ENCODE results near the gene DNLZ. TPM values are rescaled to one million over a fixed set of nuclear protein-coding genes. Genes with fewer than 3 reads are reported as not detected.

DNLZ gene
- total RNA-seq (2021) = 9.1 and 19.1 TPM in 2 replicates
- percentile 50 among the genes with signal in this experiment for Bru-seq, nascent RNA
- BruChase-seq, experiment 1, labeled RNA remaining after a 2-hour chase = percentile 41 among the genes with signal in this experiment
- percentile 51 among the genes with signal in this experiment for BruChase-seq, experiment 2, labeled RNA remaining after a 6-hour chase
- long read RNA-seq, transcript DNLZ-201 (3 exons, 724 nt) = major isoform, 31 of 37 reads
- long read RNA-seq, partial matches to known transcripts = 3 of 37 reads
- long read RNA-seq, other reads (novel, unspliced or antisense) = 3 of 37 reads

GRCh38 chr9:136363106-136363948 is at the start of gene DNLZ:
Gene DNLZ, minus strand, starts transcription at chr9:136363744. Its CDS starts 30 bp downstream, at chr9:136363714.
- no peaks in the 10 kb centered on the region for H3F3A ChIP-seq (ENCODE audit: insufficient read depth, low read depth)
- ChIA-PET POLR2A (ENCODE audit: unreplicated experiment) (interaction anchor here (0.6 to 1.1 kb wide), 14 partner anchors 8 to 832 kb away, joined by 3 to 12 read pairs (median 4); no protein-coding TSS in a partner anchor), CTCF (interaction anchor here (0.6 to 1.4 kb wide), 9 partner anchors 9 to 400 kb away, joined by 3 to 19 read pairs (median 5); no protein-coding TSS in a partner anchor)
- H3K27me3 ChIP-seq (ENCODE audit: insufficient read depth, low read depth) = no peaks in the 10 kb centered on the region
- DNase-seq = peak; percentile 68 to 98
- peaks cover 12% of the 10 kb centered on the region for H3K4me1 ChIP-seq (replicated peaks; ENCODE audit: insufficient read depth)
- intact Hi-C loops (cut with micrococcal nuclease; ENCODE audit: unreplicated experiment) = loop anchor here (1.0 kb wide), 1 partner anchor 17 kb away; no protein-coding TSS in a partner anchor
- peaks cover 5% of the 10 kb centered on the region; the same call in 1 of the 2 replicates for H3K79me2 ChIP-seq (ENCODE audit: low read depth)
- TF ChIP-seq CTCF (conservative IDR thresholded peaks at IDR 0.05) = peak; percentile 90
- TF ChIP-seq EZH2 (IDR thresholded peaks at IDR 0.05; ENCODE audit: low read depth) = no peak
- no peaks in the 10 kb centered on the region for H3K9me2 ChIP-seq (ENCODE audit: insufficient read depth)
- H3K27ac ChIP-seq = peak within 1 kb of the TSS; percentile 65
- no peaks in the 10 kb centered on the region for H3K36me3 ChIP-seq (ENCODE audit: low read depth)
- H3K4me3 ChIP-seq = peak within 1 kb of the TSS; percentile 77
- no peaks in the 10 kb centered on the region for H4K20me1 ChIP-seq (ENCODE audit: insufficient read depth)
- peak within 1 kb of the TSS; percentile 69; the same call in 1 of the 2 replicates for H2AFZ ChIP-seq
- H3K4me2 ChIP-seq = peak within 1 kb of the TSS; percentile 83
- H3K9me3 ChIP-seq (ENCODE audit: insufficient read depth, low read depth) = no peaks in the 10 kb centered on the region
- no TSS peak for BruUV-seq (replicated peaks)

- Histone ChIP-seq H2AFZ (no peak overlapping the region), H3K27ac (no peak overlapping the region), H3K79me2 (ENCODE audit: low read depth) (peaks cover 53% of the 10 kb centered on the region), H3K36me3 (ENCODE audit: low read depth) (peaks cover 9% of the 10 kb centered on the region; the same call in 1 of the 2 replicates), H3K27me3 (ENCODE audit: insufficient read depth, low read depth) (no peaks in the 10 kb centered on the region), H3K4me3 (no peak overlapping the region), H3K4me2 (no peak overlapping the region), H3K9me3 (ENCODE audit: insufficient read depth, low read depth) (no peaks in the 10 kb centered on the region), H4K20me1 (ENCODE audit: insufficient read depth) (peaks cover 23% of the 10 kb centered on the region), H3K4me1 (replicated peaks; ENCODE audit: insufficient read depth) (peaks cover 17% of the 10 kb centered on the region; the same call in 1 of the 2 replicates), H3K9me2 (ENCODE audit: insufficient read depth) (no peaks in the 10 kb centered on the region), H3F3A (ENCODE audit: insufficient read depth, low read depth) (no peaks in the 10 kb centered on the region)
- BruUV-seq (replicated peaks) = no TSS peak
- TF ChIP-seq CTCF (conservative IDR thresholded peaks at IDR 0.05) (no peak), EZH2 (IDR thresholded peaks at IDR 0.05; ENCODE audit: low read depth) (no peak)
- CTCF ChIA-PET = no interaction called here
- POLR2A ChIA-PET (ENCODE audit: unreplicated experiment) = no interaction called here
- intact Hi-C loops (cut with micrococcal nuclease; ENCODE audit: unreplicated experiment) = no loop called here
- DNase-seq = no peak
Observed at GRCh38 chr9:136412962-136413361, 49.4 kb upstream of the DNLZ start.

GRCh38 chr9:136411378-136411777 is 47.8 kb upstream of the DNLZ start:
- peaks cover 13% of the 10 kb centered on the region for H3K36me3 ChIP-seq (ENCODE audit: low read depth)
- CTCF ChIA-PET = interaction anchor here (0.6 kb wide), 2 partner anchors 10 to 27 kb away, joined by 3 to 10 read pairs; no protein-coding TSS in a partner anchor
- intact Hi-C loops (cut with micrococcal nuclease; ENCODE audit: unreplicated experiment) = no loop called here
- peaks cover 53% of the 10 kb centered on the region for H3K79me2 ChIP-seq (ENCODE audit: low read depth)
- POLR2A ChIA-PET (ENCODE audit: unreplicated experiment) = no interaction called here
- DNase-seq = no peak
- H3F3A ChIP-seq (ENCODE audit: insufficient read depth, low read depth) = peaks cover 6% of the 10 kb centered on the region; the same call in 1 of the 2 replicates
- no peaks in the 10 kb centered on the region for H3K27me3 ChIP-seq (ENCODE audit: insufficient read depth, low read depth)
- BruUV-seq (replicated peaks) = TSS peak; percentile 48
- no peak overlapping the region for H3K27ac ChIP-seq
- H3K4me2 ChIP-seq = peak overlapping the region; percentile 97
- no peaks in the 10 kb centered on the region for H3K9me2 ChIP-seq (ENCODE audit: insufficient read depth)
- no peak for TF ChIP-seq EZH2 (IDR thresholded peaks at IDR 0.05; ENCODE audit: low read depth)
- no peak for TF ChIP-seq CTCF (conservative IDR thresholded peaks at IDR 0.05)
- H4K20me1 ChIP-seq (ENCODE audit: insufficient read depth) = peaks cover 23% of the 10 kb centered on the region
- H2AFZ ChIP-seq = peak overlapping the region; percentile 76
- no peaks in the 10 kb centered on the region for H3K9me3 ChIP-seq (ENCODE audit: insufficient read depth, low read depth)
- H3K4me3 ChIP-seq = peak overlapping the region; percentile 92
- H3K4me1 ChIP-seq (replicated peaks; ENCODE audit: insufficient read depth) = peaks cover 17% of the 10 kb centered on the region; the same call in 1 of the 2 replicates
